Memory B cell (primary cell): ENCODE measurements around the gene CFAP46.
"Not testable (repeated sequence)": the region's sequence is repeated elsewhere in the genome, so short reads cannot be mapped to it uniquely, and the experiment has no call there.

Experiments
- ATAC-seq: fragments of 150-1000 bp; cut with Tn5 transposase; 2 replicates; pipeline ENCODE4 v1.10.0; 2021; ENCODE audit warnings: low read depth, mild to moderate bottlenecking, moderate library complexity
- DNase-seq, 2 donors: peaks; one replicate each; pipeline ENCODE4 v3.0.0; 2022; ENCODE audit warnings: low spot score in 2 of 2
- H3K27ac Mint-ChIP-seq: one replicate; pipeline ENCODE4 v1.8.0; 2022; ENCODE audit warnings: mild to moderate bottlenecking, moderate library complexity, mixed read lengths
- H3K27me3 Mint-ChIP-seq: one replicate; pipeline ENCODE4 v1.8.0; 2022; ENCODE audit warnings: mixed read lengths
- H3K36me3 Mint-ChIP-seq: one replicate; pipeline ENCODE4 v1.8.0; 2022; ENCODE audit warnings: mild to moderate bottlenecking, mixed read lengths
- H3K4me1 Mint-ChIP-seq: one replicate; pipeline ENCODE4 v1.8.0; 2022; ENCODE audit warnings: mixed read lengths
- H3K4me3 Mint-ChIP-seq: one replicate; pipeline ENCODE4 v1.8.0; 2022; ENCODE audit warnings: mild to moderate bottlenecking, moderate library complexity, mixed read lengths
- H3K9me3 Mint-ChIP-seq: one replicate; pipeline ENCODE4 v1.8.0; 2022; ENCODE audit warnings: mixed read lengths

Gene CFAP46

GRCh38 chr10:132961787-132962622 is 19.6 kb upstream of the CFAP46 start:
- Mint-ChIP-seq H3K36me3 (peaks cover 5% of the 10 kb centered on the region), H3K27me3 (peaks cover 13% of the 10 kb centered on the region), H3K9me3 (peaks cover 4% of the 10 kb centered on the region), H3K4me1 (peaks cover 11% of the 10 kb centered on the region), H3K4me3 (peak overlapping the region; percentile 97), H3K27ac (peak overlapping the region; percentile 49)
- DNase-seq (peak; percentile 41 to 46), ATAC-seq (peak; percentile 77)

GRCh38 chr10:132961420-132961786 is 19.0 kb upstream of the CFAP46 start:
- no peak for ATAC-seq
- peaks cover 12% of the 10 kb centered on the region for H3K27me3 Mint-ChIP-seq
- H3K9me3 Mint-ChIP-seq = peaks cover 4% of the 10 kb centered on the region
- peak overlapping the region; percentile 42 for H3K4me3 Mint-ChIP-seq
- H3K27ac Mint-ChIP-seq = no peak overlapping the region
- no peak for DNase-seq
- peaks cover 5% of the 10 kb centered on the region for H3K36me3 Mint-ChIP-seq
- peaks cover 11% of the 10 kb centered on the region for H3K4me1 Mint-ChIP-seq

- H3K4me3 Mint-ChIP-seq = peak overlapping the region; percentile 42
- H3K4me1 Mint-ChIP-seq = peaks cover 11% of the 10 kb centered on the region
- peaks cover 5% of the 10 kb centered on the region for H3K36me3 Mint-ChIP-seq
- H3K27ac Mint-ChIP-seq = no peak overlapping the region
- ATAC-seq (no peak), DNase-seq (no peak)
- H3K27me3 Mint-ChIP-seq = peaks cover 11% of the 10 kb centered on the region
- peaks cover 4% of the 10 kb centered on the region for H3K9me3 Mint-ChIP-seq
These were observed 18.5 kb upstream of the CFAP46 start for GRCh38 chr10:132960631-132961419.

- Mint-ChIP-seq H3K27ac (no peak overlapping the region), H3K4me3 (no peak overlapping the region), H3K4me1 (peaks cover 7% of the 10 kb centered on the region), H3K27me3 (peaks cover 6% of the 10 kb centered on the region), H3K9me3 (no peaks in the 10 kb centered on the region), H3K36me3 (no peaks in the 10 kb centered on the region)
- ATAC-seq (no peak), DNase-seq (no peak)
These were observed 17.7 kb upstream of the CFAP46 start for GRCh38 chr10:132960071-132960472.

- no peak overlapping the region for H3K4me3 Mint-ChIP-seq
These were observed 17.2 kb upstream of the CFAP46 start for GRCh38 chr10:132959559-132959961.

GRCh38 chr10:132958883-132959558 is 16.7 kb upstream of the CFAP46 start:
- no peak for DNase-seq
- H3K27ac Mint-ChIP-seq = no peak overlapping the region
- peaks cover 7% of the 10 kb centered on the region for H3K4me1 Mint-ChIP-seq
- no peak for ATAC-seq
- peaks cover 10% of the 10 kb centered on the region for H3K27me3 Mint-ChIP-seq
- no peak overlapping the region for H3K4me3 Mint-ChIP-seq
- H3K36me3 Mint-ChIP-seq = no peaks in the 10 kb centered on the region
- H3K9me3 Mint-ChIP-seq = no peaks in the 10 kb centered on the region

More at GRCh38 chr10:132959559-132959961, 17.2 kb upstream of the CFAP46 start:
- ATAC-seq (no peak), DNase-seq (no peak)
- Mint-ChIP-seq H3K4me1 (peaks cover 7% of the 10 kb centered on the region), H3K27ac (no peak overlapping the region), H3K9me3 (no peaks in the 10 kb centered on the region), H3K27me3 (peaks cover 10% of the 10 kb centered on the region), H3K36me3 (no peaks in the 10 kb centered on the region)

GRCh38 chr10:132957981-132958882 is 15.9 kb upstream of the CFAP46 start:
- ATAC-seq (no peak), DNase-seq (no peak)
- Mint-ChIP-seq H3K4me3 (no peak overlapping the region), H3K36me3 (no peaks in the 10 kb centered on the region), H3K9me3 (no peaks in the 10 kb centered on the region), H3K27ac (no peak overlapping the region), H3K27me3 (peaks cover 7% of the 10 kb centered on the region), H3K4me1 (peaks cover 4% of the 10 kb centered on the region)

- no peaks in the 10 kb centered on the region for H3K36me3 Mint-ChIP-seq
- DNase-seq (no peak), ATAC-seq (no peak)
- H3K4me3 Mint-ChIP-seq = no peak overlapping the region
- no peaks in the 10 kb centered on the region for H3K9me3 Mint-ChIP-seq
- H3K4me1 Mint-ChIP-seq = peaks cover under 1% of the 10 kb centered on the region
- H3K27me3 Mint-ChIP-seq = peaks cover 4% of the 10 kb centered on the region
- no peak overlapping the region for H3K27ac Mint-ChIP-seq
These were observed 14.8 kb upstream of the CFAP46 start for GRCh38 chr10:132957131-132957530.

GRCh38 chr10:132956259-132956658 is 13.9 kb upstream of the CFAP46 start:
- H3K36me3 Mint-ChIP-seq, DNase-seq, H3K4me1 Mint-ChIP-seq, H3K4me3 Mint-ChIP-seq, H3K27ac Mint-ChIP-seq, H3K27me3 Mint-ChIP-seq, ATAC-seq, H3K9me3 Mint-ChIP-seq: not testable (repeated sequence)

- Mint-ChIP-seq H3K36me3 (no peaks in the 10 kb centered on the region), H3K4me3 (no peak overlapping the region), H3K9me3 (no peaks in the 10 kb centered on the region), H3K27ac (no peak overlapping the region), H3K4me1 (peaks cover 3% of the 10 kb centered on the region), H3K27me3 (peaks cover 4% of the 10 kb centered on the region)
- ATAC-seq = no peak
- no peak for DNase-seq
These were observed 13.1 kb upstream of the CFAP46 start for GRCh38 chr10:132955479-132955878.

- Mint-ChIP-seq H3K36me3 (no peaks in the 10 kb centered on the region), H3K4me1 (peaks cover 3% of the 10 kb centered on the region), H3K4me3 (no peak overlapping the region), H3K9me3 (no peaks in the 10 kb centered on the region), H3K27me3 (peaks cover 4% of the 10 kb centered on the region), H3K27ac (no peak overlapping the region)
- no peak for ATAC-seq
- no peak for DNase-seq
These were observed 11.1 kb upstream of the CFAP46 start for GRCh38 chr10:132953428-132953827.

- Mint-ChIP-seq H3K4me1 (peaks cover 3% of the 10 kb centered on the region), H3K27me3 (peaks cover 5% of the 10 kb centered on the region), H3K4me3 (no peak overlapping the region), H3K27ac (no peak overlapping the region), H3K36me3 (no peaks in the 10 kb centered on the region), H3K9me3 (peaks cover 2% of the 10 kb centered on the region)
- DNase-seq (no peak), ATAC-seq (no peak)
These were observed 9.6 kb upstream of the CFAP46 start for GRCh38 chr10:132951926-132952325.

GRCh38 chr10:132948351-132948750 is 6.0 kb upstream of the CFAP46 start:
- Mint-ChIP-seq H3K4me1 (peaks cover 3% of the 10 kb centered on the region), H3K36me3 (no peaks in the 10 kb centered on the region), H3K27me3 (peaks cover 13% of the 10 kb centered on the region), H3K27ac (no peak overlapping the region), H3K4me3 (no peak overlapping the region), H3K9me3 (peaks cover 2% of the 10 kb centered on the region)
- ATAC-seq (no peak), DNase-seq (no peak)
